Tibial nerve (tissue), 4 donors: Measurements from ENCODE around the gene SHCBP1.

Source experiments
- EP300 ChIP-seq, 2 donors: sonication (generic); formaldehyde crosslinking; IDR thresholded peaks; one replicate each; pipeline ENCODE4 v1.6.1; 2017; ENCODE audit warnings: antibody characterized with exemption in 2 of 2, mild to moderate bottlenecking in 1 of 2
- POLR2A ChIP-seq, 2 donors: fragments of 450-650 bp; IDR thresholded peaks; one replicate each; pipeline ENCODE4 v1.6.1; 2017; ENCODE audit warnings: antibody characterized with exemption in 2 of 2, mild to moderate bottlenecking in 2 of 2, moderate library complexity in 2 of 2
- TF ChIP-seq, protein P1 (sequence below), 5 experiments: fragments of 200-600 bp in 3 of 5; fragments of 450-650 bp in 2 of 5; sonication (generic) in 3 of 5; IDR thresholded peaks; one replicate each; pipeline ENCODE4 v1.5.1; 2016 to 2019; ENCODE audit warnings: antibody characterized with exemption in 5 of 5, mild to moderate bottlenecking in 3 of 5, moderate library complexity in 2 of 5

GRCh38 chr16:46606231-46606630 lies 14.9 kb downstream of the SHCBP1 start:
- TF ChIP-seq, protein P1, sequence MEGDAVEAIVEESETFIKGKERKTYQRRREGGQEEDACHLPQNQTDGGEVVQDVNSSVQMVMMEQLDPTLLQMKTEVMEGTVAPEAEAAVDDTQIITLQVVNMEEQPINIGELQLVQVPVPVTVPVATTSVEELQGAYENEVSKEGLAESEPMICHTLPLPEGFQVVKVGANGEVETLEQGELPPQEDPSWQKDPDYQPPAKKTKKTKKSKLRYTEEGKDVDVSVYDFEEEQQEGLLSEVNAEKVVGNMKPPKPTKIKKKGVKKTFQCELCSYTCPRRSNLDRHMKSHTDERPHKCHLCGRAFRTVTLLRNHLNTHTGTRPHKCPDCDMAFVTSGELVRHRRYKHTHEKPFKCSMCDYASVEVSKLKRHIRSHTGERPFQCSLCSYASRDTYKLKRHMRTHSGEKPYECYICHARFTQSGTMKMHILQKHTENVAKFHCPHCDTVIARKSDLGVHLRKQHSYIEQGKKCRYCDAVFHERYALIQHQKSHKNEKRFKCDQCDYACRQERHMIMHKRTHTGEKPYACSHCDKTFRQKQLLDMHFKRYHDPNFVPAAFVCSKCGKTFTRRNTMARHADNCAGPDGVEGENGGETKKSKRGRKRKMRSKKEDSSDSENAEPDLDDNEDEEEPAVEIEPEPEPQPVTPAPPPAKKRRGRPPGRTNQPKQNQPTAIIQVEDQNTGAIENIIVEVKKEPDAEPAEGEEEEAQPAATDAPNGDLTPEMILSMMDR (IDR thresholded peaks at IDR 0.05), result no peak
- TF ChIP-seq POLR2A (IDR thresholded peaks at IDR 0.05) (no peak), EP300 (IDR thresholded peaks at IDR 0.05) (no peak)
